H7 (cell line): ENCODE measurements around the gene LY6G6D. TPM values are rescaled to one million over a fixed set of nuclear protein-coding genes. Genes with fewer than 3 reads are reported as not detected.
A peak's percentile ranks its signal among the peaks of the same experiment; 100 is the strongest.

Source experiments
- DNase-seq: peaks from one replicate; pipeline ENCODE4 v3.0.0; 2012
- H3K27me3 ChIP-seq: 2 replicates; pipeline ENCODE4 v1.6.0; 2011; ENCODE audit warnings: mild to moderate bottlenecking, low read length; ENCODE audit not compliant: control insufficient read depth, insufficient read depth
- H3K36me3 ChIP-seq: replicated peaks from 2 replicates; pipeline ENCODE4 v1.5.1; 2011; ENCODE audit warnings: low read length; ENCODE audit not compliant: control insufficient read depth, insufficient read depth
- H3K4me3 ChIP-seq: 2 replicates; pipeline ENCODE4 v1.5.1; 2011; ENCODE audit warnings: low read depth, mild to moderate bottlenecking, control low read depth, low read length, moderate library complexity; ENCODE audit not compliant: insufficient read depth
- total RNA-seq: library from RNA; depleted of rRNA; stranded (reverse); fragments of >200 nt; shearing (Covaris generic); gene quantifications from 2 replicates; pipeline ENCODE4 v1.2.3, GENCODE V29; 2014; rRNA removed

The LY6G6D gene
- total RNA-seq, 1 experiment from 2014 or later, result 2.8 TPM

- H3K27me3 ChIP-seq, result no peaks in the 10 kb centered on the region; the same call in 1 of the 2 replicates
- peak; percentile 53 for DNase-seq
- H3K4me3 ChIP-seq, result no peak overlapping the region
- peaks cover 3% of the 10 kb centered on the region for H3K36me3 ChIP-seq
Observed at GRCh38 chr6:31767096-31767645, 52.0 kb downstream of the LY6G6D start.

Other genes starting within 250 kb of the LY6G6D start
- 50.3 and 55.4 TPM in 2 replicates for gene MICB, start 217.2 kb upstream of the LY6G6D start, total RNA-seq
- gene MCCD1, start 186.4 kb upstream of the LY6G6D start, total RNA-seq, result not detected in 2 replicates
- gene DDX39B, start 173.3 kb upstream of the LY6G6D start, total RNA-seq, result 787 and 872 TPM in 2 replicates
- 3.5 and 7.0 TPM in 2 replicates for gene ATP6V1G2, start 168.7 kb upstream of the LY6G6D start, total RNA-seq
- 33.2 and 34.2 TPM in 2 replicates for gene NFKBIL1, start 167.7 kb upstream of the LY6G6D start, total RNA-seq
- 0.44 TPM in 1 of 2 replicates, not detected in the other for gene LTA, start 143.1 kb upstream of the LY6G6D start, total RNA-seq
- gene TNF, start 139.8 kb upstream of the LY6G6D start, total RNA-seq, result not detected in 2 replicates
- 0.35 TPM in 1 of 2 replicates, not detected in the other for gene LTB, start 132.9 kb upstream of the LY6G6D start, total RNA-seq
- gene LST1, start 129.1 kb upstream of the LY6G6D start, total RNA-seq, result not detected in 2 replicates
- gene NCR3, start 122.3 kb upstream of the LY6G6D start, total RNA-seq, result not detected in 2 replicates
- 0.48 and 1.4 TPM in 2 replicates for gene AIF1, start 100.1 kb upstream of the LY6G6D start, total RNA-seq
- 163 and 176 TPM in 2 replicates for gene PRRC2A, start 94.6 kb upstream of the LY6G6D start, total RNA-seq
- 320 and 331 TPM in 2 replicates for gene BAG6, start 62.7 kb upstream of the LY6G6D start, total RNA-seq
- 3.3 and 4.2 TPM in 2 replicates for gene APOM, start 59.5 kb upstream of the LY6G6D start, total RNA-seq
- gene C6orf47, start 54.6 kb upstream of the LY6G6D start, total RNA-seq, result 17.3 and 17.6 TPM in 2 replicates
- gene GPANK1, start 50.4 kb upstream of the LY6G6D start, total RNA-seq, result 28.6 and 33.3 TPM in 2 replicates
- gene CSNK2B, start 49.3 kb upstream of the LY6G6D start, total RNA-seq, result 197 and 224 TPM in 2 replicates
- gene LY6G5B, start 45.4 kb upstream of the LY6G6D start, total RNA-seq, result 2.9 and 4.2 TPM in 2 replicates
- gene LY6G5C, start 34.3 kb upstream of the LY6G6D start, total RNA-seq, result 0.70 and 2.0 TPM in 2 replicates
- 35.7 and 39.7 TPM in 2 replicates for gene ABHD16A, start 12.0 kb upstream of the LY6G6D start, total RNA-seq
- not detected in 2 replicates for gene LY6G6F, start 8.5 kb upstream of the LY6G6D start, total RNA-seq
- gene LY6G6C, start 6.4 kb downstream of the LY6G6D start, total RNA-seq, result not detected in 2 replicates
- not detected in 2 replicates for gene MPIG6B, start 8.0 kb downstream of the LY6G6D start, total RNA-seq
- gene DDAH2, start 14.0 kb downstream of the LY6G6D start, total RNA-seq, result 83.6 and 99.2 TPM in 2 replicates
- 456 and 621 TPM in 2 replicates for gene CLIC1, start 21.2 kb downstream of the LY6G6D start, total RNA-seq
- 19.5 and 28.4 TPM in 2 replicates for gene MSH5, start 24.7 kb downstream of the LY6G6D start, total RNA-seq
- 1.8 and 7.7 TPM in 2 replicates for gene SAPCD1, start 47.3 kb downstream of the LY6G6D start, total RNA-seq
- 0.44 and 2.1 TPM in 2 replicates for gene VWA7, start 62.0 kb downstream of the LY6G6D start, total RNA-seq
- gene VARS1, start 80.4 kb downstream of the LY6G6D start, total RNA-seq, result 114 and 115 TPM in 2 replicates
- 108 and 150 TPM in 2 replicates for gene LSM2, start 91.6 kb downstream of the LY6G6D start, total RNA-seq
- gene HSPA1L, start 99.9 kb downstream of the LY6G6D start, total RNA-seq, result 0.15 and 0.55 TPM in 2 replicates
- gene HSPA1A, start 100.2 kb downstream of the LY6G6D start, total RNA-seq, result 45.7 and 58.5 TPM in 2 replicates
- gene HSPA1B, start 112.4 kb downstream of the LY6G6D start, total RNA-seq, result 63.3 and 70.4 TPM in 2 replicates
- 56.2 and 58.6 TPM in 2 replicates for gene NEU1, start 147.5 kb downstream of the LY6G6D start, total RNA-seq
- 0.42 and 0.48 TPM in 2 replicates for gene SLC44A4, start 163.6 kb downstream of the LY6G6D start, total RNA-seq
- gene EHMT2, start 182.3 kb downstream of the LY6G6D start, total RNA-seq, result 134 and 136 TPM in 2 replicates
- 7.9 and 8.7 TPM in 2 replicates for gene ZBTB12, start 186.7 kb downstream of the LY6G6D start, total RNA-seq
- 0.63 and 1.7 TPM in 2 replicates for gene C2, start 212.4 kb downstream of the LY6G6D start, total RNA-seq
- not detected in 2 replicates for gene CFB, start 230.7 kb downstream of the LY6G6D start, total RNA-seq
- 109 and 115 TPM in 2 replicates for gene NELFE, start 243.6 kb downstream of the LY6G6D start, total RNA-seq
- gene SKIC2, start 243.8 kb downstream of the LY6G6D start, total RNA-seq, result 47.2 and 57.6 TPM in 2 replicates